Right ventricle myocardium inferior (tissue), 1 donor: ENCODE measurements around the gene PDE3A. TPM values are rescaled to one million over a fixed set of nuclear protein-coding genes. Genes with fewer than 3 reads are reported as not detected.
"Not testable (repeated sequence)": the region's sequence is repeated elsewhere in the genome, so short reads cannot be mapped to it uniquely, and the experiment has no call there.

Experiments
- ATAC-seq: fragments of 200-7000 bp; cut with Tn5 transposase; one replicate; pipeline ENCODE4 v1.9.1; 2020; ENCODE audit warnings: mild to moderate bottlenecking, moderate library complexity
- DNase-seq: peaks from one replicate; pipeline ENCODE4 v3.0.0; 2021; ENCODE audit errors: missing footprints
- intact Hi-C: fragments of 100-400 bp; cut with DNase I; formaldehyde crosslinking; loops from one replicate; pipeline ENCODE4 v1.11.0; 2022
- total RNA-seq: library from RNA; stranded (reverse); fragmentation: NEBNext Ultra II Directional; extraction: Animal tissue kit (Norgen Biotek cat#: 25700); gene quantifications from one replicate; pipeline ENCODE4 v1.2.1, GENCODE V29; 2021
- donor health status: DM: no; HTN: yes; CAD: no; lungs with severe emphysema.

Gene PDE3A
- total RNA-seq, 1 donor from 2014 or later: 152 TPM

DNA sequence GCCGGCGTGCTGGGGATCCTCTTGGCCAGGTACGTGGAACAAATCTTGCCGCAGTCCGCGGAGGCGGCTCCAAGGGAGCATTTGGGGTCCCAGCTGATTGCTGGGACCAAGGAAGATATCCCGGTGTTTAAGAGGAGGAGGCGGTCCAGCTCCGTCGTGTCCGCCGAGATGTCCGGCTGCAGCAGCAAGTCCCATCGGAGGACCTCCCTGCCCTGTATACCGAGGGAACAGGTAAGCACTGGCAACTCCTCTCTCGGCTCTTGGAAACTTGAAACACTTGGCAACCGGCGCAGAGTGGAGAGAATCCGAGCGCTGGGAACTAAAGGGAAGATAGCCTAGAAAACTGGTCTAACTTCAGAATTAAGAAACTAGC lies 1.7 kb downstream of the PDE3A start:
- peak; percentile 21 for ATAC-seq
- intact Hi-C loops: loop anchor here (5.0 to 10.0 kb wide), 3 partner anchors 158 to 373 kb away; no protein-coding TSS in a partner anchor
- DNase-seq: peak; percentile 63

DNA sequence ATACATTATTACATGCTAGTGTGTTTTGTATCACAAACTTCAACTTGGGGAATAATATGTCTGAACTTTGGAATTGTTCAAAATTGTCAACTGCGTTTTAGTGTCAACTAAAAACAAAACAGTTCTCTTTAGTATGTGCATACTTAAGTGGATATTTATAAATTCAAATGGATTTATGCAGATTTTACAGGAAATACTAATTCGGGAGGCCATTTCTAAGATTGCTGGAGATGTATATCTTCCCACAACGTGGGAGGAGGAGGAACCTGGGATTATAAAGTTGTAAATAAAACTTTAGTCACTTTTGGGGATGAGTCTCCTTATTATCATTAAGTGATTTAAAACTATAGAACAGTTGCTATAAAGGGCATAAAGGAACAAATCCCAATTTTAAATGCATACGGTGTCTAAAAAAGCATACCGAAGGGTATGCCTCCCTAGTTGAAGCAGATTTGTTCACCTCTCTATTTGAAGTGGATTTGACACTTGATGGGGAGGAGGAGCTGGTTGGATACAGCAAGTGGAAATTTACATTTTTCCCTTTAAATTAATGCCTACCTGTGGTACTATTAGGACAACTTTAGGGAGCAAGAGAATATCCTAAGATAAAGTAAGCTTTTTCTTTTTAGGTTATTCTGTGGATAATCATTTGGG lies 2.7 kb downstream of the PDE3A start:
- intact Hi-C loops: loop anchor here (5.0 to 10.0 kb wide), 3 partner anchors 159 to 374 kb away; no protein-coding TSS in a partner anchor
- ATAC-seq: no peak
- no peak for DNase-seq

DNA sequence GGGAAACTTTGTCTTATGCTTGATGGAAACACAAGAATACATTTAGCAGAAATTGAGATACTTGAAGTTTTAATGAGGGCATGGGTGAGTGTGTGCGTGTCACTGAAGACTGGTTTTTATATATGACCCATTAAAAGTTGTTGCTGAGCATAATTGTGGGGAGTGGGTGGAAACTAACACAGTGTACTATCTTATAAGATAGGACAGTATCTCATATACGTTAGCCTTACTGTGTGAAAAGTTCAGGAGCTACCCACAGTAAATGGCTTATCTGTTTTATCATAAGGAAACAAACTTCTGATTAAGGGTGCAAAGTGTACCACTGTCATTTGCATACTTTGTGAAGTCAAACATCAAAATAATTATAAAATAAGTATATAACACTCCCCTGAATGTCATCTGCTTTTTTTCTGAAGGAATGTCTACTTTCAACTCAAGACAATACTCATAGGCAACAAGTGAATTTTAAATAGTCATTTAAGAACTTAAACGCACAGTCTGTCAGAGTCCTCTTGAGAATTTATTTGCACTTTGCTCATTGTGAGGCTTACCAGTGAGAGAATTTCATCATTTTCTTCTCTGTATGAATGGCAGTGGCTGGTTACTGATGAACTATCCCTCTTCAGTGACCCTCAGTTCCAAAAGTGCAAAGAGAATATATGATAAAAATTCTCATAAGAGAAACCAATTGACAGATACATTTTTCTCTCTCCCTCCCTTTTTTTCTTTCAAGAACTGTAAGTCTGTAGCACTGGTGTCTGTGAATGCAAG lies 4.2 kb downstream of the PDE3A start:
- no peak for ATAC-seq
- intact Hi-C loops: loop anchor here (5.0 to 10.0 kb wide), 3 partner anchors 160 to 375 kb away; no protein-coding TSS in a partner anchor
- DNase-seq: no peak

DNA sequence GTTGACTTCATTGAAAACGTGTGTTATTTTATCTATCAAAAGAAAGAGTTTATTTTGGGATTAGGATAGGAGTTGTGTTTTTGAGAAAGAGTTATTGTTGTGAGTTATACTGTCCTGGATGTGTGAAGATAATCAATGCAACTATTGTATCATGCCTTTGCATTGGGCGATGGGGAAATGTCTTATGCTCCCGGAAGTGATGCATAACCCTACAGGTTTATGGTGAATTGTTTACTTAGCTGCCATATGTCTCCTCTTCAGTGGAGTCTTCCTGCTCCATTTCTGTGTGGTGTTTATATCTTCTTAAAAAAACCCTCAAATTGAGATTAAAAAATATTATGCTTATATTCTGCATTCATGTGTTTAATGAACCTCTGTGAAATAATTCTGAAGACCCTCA lies 6.5 kb downstream of the PDE3A start:
- no peak for ATAC-seq
- intact Hi-C loops: loop anchor here (5.0 to 10.0 kb wide), 4 partner anchors 162 to 527 kb away; no protein-coding TSS in a partner anchor
- no peak for DNase-seq

DNA sequence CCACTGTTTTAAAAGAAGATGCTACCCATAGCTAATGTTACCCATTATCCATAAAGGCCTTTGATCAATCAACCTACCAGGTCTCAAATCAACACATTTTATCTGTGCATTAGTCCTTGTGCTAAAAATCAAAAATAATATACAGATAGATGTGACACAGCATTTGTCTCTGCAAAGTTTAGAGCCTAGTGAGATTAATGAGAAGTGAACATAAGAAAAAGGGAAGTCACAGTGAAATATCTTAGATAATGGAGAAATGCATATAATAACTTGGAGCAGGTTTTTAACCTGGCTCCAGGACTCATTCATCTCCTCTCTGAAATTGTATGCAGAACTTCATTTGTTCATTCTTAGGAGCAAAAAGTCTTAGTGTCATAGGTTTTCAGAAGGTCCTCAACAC lies 7.2 kb downstream of the PDE3A start:
- no peak for DNase-seq
- intact Hi-C loops: loop anchor here (5.0 to 10.0 kb wide), 2 partner anchors 239 to 528 kb away; no protein-coding TSS in a partner anchor
- ATAC-seq: no peak

DNA sequence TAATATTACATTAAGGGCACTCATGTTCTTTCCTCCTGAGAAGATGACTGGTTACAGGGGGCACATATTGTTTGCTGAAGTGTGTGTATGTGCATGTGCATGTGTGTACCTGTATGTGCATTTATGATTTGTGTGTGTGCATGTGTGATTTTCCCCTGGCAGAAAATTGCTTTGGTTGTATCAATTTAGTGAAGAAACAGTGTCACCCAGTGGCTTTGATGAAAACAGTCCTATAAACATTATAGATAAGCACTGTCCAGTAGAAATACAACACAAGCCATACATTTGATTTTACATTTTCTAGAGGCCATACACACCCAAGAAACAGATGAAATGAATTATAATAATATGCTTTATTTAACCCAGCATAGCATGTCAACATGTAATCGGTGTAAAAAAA lies 8.6 kb downstream of the PDE3A start:
- intact Hi-C loops: loop anchor here (5.0 to 10.0 kb wide), 2 partner anchors 238 to 530 kb away; no protein-coding TSS in a partner anchor
- DNase-seq (no peak), ATAC-seq (no peak)

DNA sequence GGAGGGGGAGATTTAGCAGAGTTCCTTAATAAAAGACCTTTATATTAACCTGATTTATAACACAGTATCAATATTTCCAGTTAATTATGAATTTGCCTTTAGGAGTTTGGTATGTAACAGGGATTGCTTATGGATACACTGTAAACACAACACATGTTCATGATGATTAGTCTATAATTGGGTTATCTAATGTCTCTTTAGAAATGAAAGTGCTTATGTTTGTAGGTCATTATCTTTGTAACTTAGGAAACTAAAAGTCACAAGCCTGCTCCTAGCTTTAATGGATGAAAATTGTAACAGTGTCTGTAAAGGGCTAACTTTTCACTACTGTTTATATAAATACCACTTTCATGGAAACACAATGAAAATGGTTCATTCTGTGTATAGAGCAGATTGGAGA lies 9.4 kb downstream of the PDE3A start:
- DNase-seq: no peak
- intact Hi-C loops: loop anchor here (5.0 to 10.0 kb wide), 2 partner anchors 237 to 530 kb away; no protein-coding TSS in a partner anchor
- peak; percentile 39 for ATAC-seq

DNA sequence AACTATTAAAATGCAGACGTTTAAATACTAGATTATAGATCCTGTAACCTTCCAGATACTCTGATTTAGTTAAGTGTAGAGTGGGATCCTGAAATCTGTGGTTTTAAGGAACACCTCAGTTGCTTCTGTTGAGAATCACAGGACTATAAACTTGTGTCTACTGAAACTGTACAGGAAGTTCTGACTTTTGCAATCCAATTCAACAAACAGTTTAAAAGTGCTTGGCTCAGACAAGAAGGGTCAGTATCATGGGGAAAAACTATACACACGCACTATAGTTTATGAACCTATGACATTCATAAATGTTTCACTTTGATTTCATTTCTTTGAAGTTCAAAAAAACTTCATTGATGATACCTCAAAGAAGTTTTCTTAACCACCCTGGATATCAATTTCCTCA lies 13.8 kb downstream of the PDE3A start:
- DNase-seq (no peak), ATAC-seq (no peak)
- intact Hi-C loops: loop anchor here (5.0 kb wide), 1 partner anchor 90 kb away; no protein-coding TSS in a partner anchor

DNA sequence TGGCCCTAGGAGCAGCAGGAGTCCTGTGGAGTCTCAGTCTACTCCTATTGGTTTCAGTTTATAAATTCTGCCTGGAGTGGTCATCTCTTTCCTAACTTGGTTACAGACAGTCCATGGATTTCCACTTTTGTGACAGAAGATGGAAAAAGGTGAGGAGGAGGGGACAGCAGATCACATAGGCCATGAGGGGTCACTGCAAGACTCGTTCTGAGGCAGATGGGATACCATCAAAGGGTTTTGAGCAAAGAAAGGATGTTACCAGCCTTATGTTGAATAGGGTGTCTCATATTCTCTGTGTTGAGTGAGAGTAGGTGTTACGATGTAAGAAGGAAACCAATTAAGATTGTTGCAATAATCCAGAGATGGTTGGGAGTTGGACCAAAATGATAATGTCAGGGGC lies 15.3 kb downstream of the PDE3A start:
- intact Hi-C loops: loop anchor here (5.0 kb wide), 1 partner anchor 89 kb away; no protein-coding TSS in a partner anchor
- DNase-seq: no peak
- ATAC-seq: no peak

DNA sequence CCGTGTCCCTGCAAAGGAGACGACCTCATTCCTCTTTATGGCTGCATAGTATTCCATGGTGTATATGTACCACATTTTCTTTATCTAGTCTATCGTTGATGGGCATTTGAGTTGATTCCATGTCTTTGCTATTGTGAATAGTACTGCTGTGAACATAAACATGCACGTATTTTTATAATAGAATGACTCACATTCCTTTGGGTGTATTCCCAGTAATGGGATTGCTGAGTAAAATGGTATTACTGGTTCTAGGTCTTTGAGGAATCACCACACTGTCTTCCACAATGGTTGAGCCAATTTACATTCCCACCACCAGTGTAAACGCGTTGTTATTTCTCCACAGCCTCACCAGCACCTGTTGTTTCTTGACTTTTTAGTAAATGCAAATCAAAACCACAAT lies 16.5 kb downstream of the PDE3A start:
- ATAC-seq, DNase-seq: not testable (repeated sequence)
- intact Hi-C loops: loop anchor here (5.0 kb wide), 1 partner anchor 87 kb away; no protein-coding TSS in a partner anchor

DNA sequence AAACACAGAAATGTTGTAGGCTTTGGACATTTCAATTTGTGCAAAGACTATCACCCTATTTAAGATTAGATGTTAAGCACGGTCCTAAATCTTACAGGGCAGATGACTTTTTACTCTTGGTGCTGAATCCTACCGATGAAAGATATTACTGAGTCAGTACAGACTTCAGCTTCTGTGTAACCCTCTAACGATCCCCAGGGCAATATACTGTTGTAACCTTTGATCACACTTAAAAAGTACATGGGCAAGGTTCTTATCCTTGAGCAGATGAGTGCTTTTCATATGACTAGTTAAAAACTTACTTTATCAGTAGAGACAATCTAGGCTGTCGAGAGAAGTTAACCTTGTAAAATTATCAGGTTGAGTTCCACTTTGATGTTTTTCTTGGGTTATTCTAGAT lies 22.5 kb downstream of the PDE3A start:
- intact Hi-C loops: loop anchor here (10.0 kb wide), 1 partner anchor 214 kb away; no protein-coding TSS in a partner anchor
- DNase-seq (no peak), ATAC-seq (peak; percentile 31)

DNA sequence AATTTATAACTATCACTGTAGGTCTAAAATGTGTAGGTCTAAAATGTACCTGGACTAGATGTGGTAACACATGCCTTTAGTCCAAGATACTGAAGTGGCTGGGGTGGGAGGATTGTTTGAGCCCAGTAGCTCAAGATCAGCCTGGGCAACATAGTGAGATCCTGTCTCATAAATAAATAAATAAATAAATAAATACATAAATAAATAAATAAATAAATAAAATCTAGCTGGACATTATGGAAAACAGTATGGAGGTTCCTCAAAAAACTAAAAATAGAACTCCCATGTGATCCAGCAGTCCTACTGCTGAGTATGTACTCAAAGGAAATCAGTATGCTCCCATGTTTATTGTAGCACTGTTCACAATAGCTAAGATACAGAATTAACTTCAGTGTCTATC lies 24.0 kb downstream of the PDE3A start:
- intact Hi-C loops: loop anchor here (10.0 kb wide), 1 partner anchor 212 kb away; no protein-coding TSS in a partner anchor
- DNase-seq (no peak), ATAC-seq (no peak)

DNA sequence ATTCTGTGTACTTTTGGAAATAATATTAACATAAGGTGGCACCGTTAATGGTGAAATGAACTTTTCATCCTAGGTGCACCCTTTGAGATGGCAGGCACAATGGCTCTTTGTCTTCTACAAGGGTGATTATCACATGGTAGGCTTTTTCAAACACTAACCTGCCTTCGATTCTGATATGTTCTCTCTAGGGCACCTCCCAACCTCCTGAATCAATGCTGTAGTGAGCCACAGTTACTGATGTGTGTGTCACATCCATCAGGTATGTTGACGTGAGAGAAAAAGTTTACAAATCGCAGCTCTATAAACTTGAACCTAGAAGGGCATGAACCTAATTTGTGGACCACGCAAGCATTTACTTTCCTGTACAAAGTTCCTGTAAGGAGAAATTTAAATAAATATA lies 25.4 kb downstream of the PDE3A start:
- ATAC-seq: no peak
- intact Hi-C loops: loop anchor here (10.0 kb wide), 1 partner anchor 211 kb away; no protein-coding TSS in a partner anchor
- no peak for DNase-seq

DNA sequence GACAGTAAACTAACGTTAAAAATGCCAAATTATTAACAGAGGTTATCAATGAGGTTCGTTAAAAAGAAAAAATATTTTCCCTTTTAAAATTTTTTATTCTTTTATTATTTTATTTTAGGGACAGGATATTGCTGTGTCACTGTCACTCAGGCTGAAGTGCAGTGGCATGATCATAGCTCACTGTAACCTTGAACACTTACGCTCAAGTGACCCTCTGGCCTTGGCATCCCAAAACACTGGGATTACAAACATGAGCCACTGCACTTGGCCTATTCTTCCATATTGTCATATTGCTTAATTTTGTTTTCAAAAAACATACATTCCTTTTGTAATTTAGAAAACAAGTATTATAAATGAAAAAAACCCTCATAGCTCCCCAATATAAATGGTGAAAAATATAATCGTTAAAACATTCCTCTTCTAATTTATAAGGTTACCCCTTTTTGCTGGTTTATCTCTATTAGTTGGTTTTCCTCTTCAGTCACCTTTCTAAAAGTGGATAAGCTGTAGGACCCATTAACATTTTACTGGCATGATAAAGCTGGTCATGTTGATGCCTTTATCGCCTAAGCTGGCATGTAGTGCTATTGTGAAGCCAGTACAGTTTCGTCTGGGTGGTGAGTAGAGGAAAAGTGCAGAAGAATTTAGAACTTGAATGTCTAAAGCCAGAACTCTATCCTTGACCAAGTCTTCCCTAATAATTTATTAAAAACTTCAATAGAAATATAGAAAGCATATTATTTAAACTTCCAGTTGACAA lies 27.6 kb downstream of the PDE3A start:
- DNase-seq (no peak), ATAC-seq (peak; percentile 87)
- intact Hi-C loops: loop anchor here (10.0 kb wide), 1 partner anchor 209 kb away; no protein-coding TSS in a partner anchor

DNA sequence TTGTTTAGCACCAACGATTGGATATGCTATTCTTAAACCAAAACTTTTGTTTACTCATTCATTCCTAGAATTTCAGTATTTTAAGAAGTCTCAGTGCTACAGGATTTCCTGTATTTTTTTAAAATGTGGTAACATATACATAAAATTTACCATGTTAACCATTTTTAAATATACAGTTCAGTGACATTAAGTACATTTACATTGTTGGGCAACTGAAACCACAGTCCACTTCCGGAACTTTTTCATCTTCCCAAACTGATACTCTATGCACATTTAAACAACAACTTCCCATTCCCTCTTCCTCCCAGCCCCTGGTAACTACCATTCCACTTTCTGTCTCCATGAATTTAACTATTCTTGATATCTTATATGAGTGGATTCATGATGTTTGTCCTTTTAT lies 30.3 kb downstream of the PDE3A start:
- ATAC-seq (no peak), DNase-seq (no peak)
- intact Hi-C loops: loop anchor here (10.0 kb wide), 1 partner anchor 206 kb away; no protein-coding TSS in a partner anchor

DNA sequence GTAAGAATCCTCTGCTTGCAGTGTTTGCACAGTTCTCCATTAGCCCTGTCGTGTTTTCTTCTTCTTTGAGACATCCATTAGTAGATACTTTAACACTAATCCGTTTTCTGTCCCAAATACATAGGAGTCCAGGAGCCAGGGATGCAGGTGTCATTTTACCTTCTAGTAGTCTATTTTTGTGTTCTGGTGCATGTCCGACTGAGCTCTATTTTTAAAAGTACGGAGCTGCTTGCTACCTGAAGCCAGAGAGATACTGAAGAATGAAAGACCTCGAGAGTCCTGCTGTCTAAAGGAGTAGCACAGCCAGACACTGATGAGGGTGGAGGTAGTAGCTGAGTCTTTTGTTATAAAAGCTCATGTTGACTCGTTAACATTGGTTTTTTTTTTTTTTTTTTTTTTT lies 31.7 kb downstream of the PDE3A start:
- no peak for DNase-seq
- peak; percentile 34 for ATAC-seq
- intact Hi-C loops: no loop called here

DNA sequence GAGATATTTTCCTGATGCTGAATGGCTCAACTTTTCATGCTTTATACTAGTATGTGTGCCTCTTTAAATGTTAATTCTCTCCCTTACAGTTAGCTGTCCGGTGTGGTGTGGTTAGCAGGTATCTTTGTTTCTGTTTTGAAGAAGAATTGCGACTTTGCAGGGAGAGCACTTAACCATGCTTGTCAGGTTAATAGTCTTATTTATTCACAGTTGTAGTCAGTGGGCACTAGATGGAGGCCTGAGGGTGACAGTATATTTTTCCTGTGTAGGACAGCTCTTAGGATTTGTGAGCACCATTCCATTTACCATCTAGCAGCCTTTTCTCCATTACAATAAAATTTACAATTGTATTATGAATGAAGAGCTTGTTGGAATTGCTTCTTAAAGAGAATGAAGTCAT lies 34.9 kb downstream of the PDE3A start:
- no peak for DNase-seq
- ATAC-seq: no peak
- intact Hi-C loops: no loop called here

DNA sequence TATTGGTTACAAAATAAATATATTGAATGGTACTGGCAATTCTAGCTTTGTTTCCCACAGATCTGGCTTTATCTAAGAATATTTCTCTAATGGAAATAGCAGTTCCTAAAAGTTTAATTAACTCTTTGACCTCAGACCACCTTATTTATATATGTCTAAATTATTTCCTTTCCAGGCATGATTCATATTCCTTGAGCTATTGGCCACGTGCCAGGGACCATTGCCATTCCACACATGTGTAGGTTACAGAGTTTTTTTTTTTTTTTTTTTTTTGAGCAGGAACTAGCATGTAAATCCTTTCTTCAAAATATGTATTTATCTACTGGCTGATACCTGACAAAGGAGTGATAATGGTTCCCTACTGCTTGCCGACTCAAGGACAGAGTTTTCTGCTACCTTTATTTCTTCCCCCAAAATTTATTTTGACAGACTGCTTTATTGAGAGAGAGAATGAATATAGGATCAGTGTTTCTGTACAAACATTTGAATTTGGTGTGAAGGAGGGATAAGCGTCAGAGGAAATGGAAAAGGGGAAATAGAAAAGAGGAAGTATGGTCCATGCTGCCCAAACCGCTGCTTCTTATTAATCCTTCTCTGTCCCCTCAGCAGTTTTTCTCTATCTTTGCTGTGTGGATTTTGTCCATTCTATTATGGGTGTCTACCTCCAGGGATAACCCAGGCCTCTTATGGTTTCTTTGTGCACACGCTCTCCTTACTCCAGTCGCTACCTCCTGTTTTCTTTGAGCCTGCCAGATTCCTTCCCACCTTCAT lies 36.4 kb downstream of the PDE3A start:
- ATAC-seq: peak; percentile 40
- no peak for DNase-seq
- intact Hi-C loops: no loop called here
